Endothelial cell of umbilical vein (primary cell): ENCODE measurements around the gene WDR82. TPM values are rescaled to one million over a fixed set of nuclear protein-coding genes. Genes with fewer than 3 reads are reported as not detected.

Source experiments
- BruUV-seq: library from RNA; stranded (reverse); fragments of 400-500 nt; replicated peaks from 2 replicates; lab custom pipeline; 2021; lab: Mats Ljungman, UMichigan
- CTCF ChIA-PET: fragments of 300-600, 350-600 bp; sonication (Branson Sonifier 250); formaldehyde crosslinking; loops from one replicate; lab custom pipeline; 2021; ENCODE audit warnings: antibody characterized with exemption, inconsistent platforms; lab: Charles Lee
- POLR2A ChIA-PET: fragments of 300-600, 350-600 bp; sonication (Branson Sonifier 250); formaldehyde crosslinking; loops from one replicate; lab custom pipeline; 2021; ENCODE audit warnings: antibody characterized with exemption, inconsistent platforms; lab: Charles Lee
- DNase-seq: peaks from one replicate; pipeline ENCODE4 v3.0.0-alpha.2; 2011; ENCODE audit warnings: low read depth, low spot score
- FAIRE-seq: peaks from 2 replicates; lab custom pipeline; 2011; peaks lifted over from hg19 to GRCh38; lab: Jason Lieb, UNC
- H2AFZ ChIP-seq: 2 replicates; pipeline ENCODE4 v1.6.0; 2012; ENCODE audit warnings: low read depth, low read length, control low read depth, inconsistent platforms
- H3K27ac ChIP-seq: 2 replicates; pipeline ENCODE4 v1.5.1; 2011; ENCODE audit warnings: low read depth, mild to moderate bottlenecking, control low read depth, low read length, moderate library complexity; ENCODE audit not compliant: insufficient read depth
- H3K27me3 ChIP-seq, 2 experiments: 2 replicates each; pipeline versions ENCODE4 v1.6.0 to v1.6.1; 2011; ENCODE audit warnings: low read length in 2 of 2, mixed read lengths in 1 of 2; ENCODE audit not compliant: control insufficient read depth in 2 of 2, insufficient read depth in 2 of 2
- H3K36me3 ChIP-seq, 2 experiments: 2 replicates in 1 of 2; 3 replicates in 1 of 2; pipeline ENCODE4 v1.5.1; 2011; ENCODE audit warnings: low read length in 2 of 2, mild to moderate bottlenecking in 1 of 2, moderate library complexity in 1 of 2; ENCODE audit not compliant: control insufficient read depth in 2 of 2, insufficient read depth in 2 of 2; ENCODE audit errors: extremely low read depth in 1 of 2
- H3K4me1 ChIP-seq: 3 replicates; pipeline ENCODE4 v1.5.1; 2011; ENCODE audit warnings: mild to moderate bottlenecking, low read length; ENCODE audit not compliant: control insufficient read depth, insufficient read depth; ENCODE audit errors: extremely low read depth
- H3K4me2 ChIP-seq: 2 replicates; pipeline ENCODE4 v1.6.1; 2011; ENCODE audit warnings: low read length, control low read depth, mixed read lengths; ENCODE audit not compliant: insufficient read depth
- H3K4me3 ChIP-seq, 3 experiments: fragments of 200-600 bp in 1 of 3; sonication (generic), shearing (Covaris generic) in 1 of 3; replicated peaks in 1 of 3; 2 replicates each; pipeline ENCODE4 v1.5.1; 2011 to 2016; ENCODE audit warnings: control low read depth in 3 of 3, low read length in 3 of 3, mild to moderate bottlenecking in 2 of 3, inconsistent platforms in 1 of 3, low read depth in 1 of 3, moderate library complexity in 1 of 3; ENCODE audit not compliant: insufficient read depth in 1 of 3
- H3K79me2 ChIP-seq: 2 replicates; pipeline ENCODE4 v1.6.0; 2012; ENCODE audit warnings: low read length, inconsistent platforms; ENCODE audit not compliant: control insufficient read depth, insufficient read depth
- H3K9ac ChIP-seq: replicated peaks from 2 replicates; pipeline ENCODE3; 2011; ENCODE audit warnings: low read length, control low read depth; ENCODE audit not compliant: insufficient read depth; ENCODE audit errors: extremely low read depth
- H3K9me1 ChIP-seq: replicated peaks from 3 replicates; pipeline ENCODE4 v1.6.0; 2011; ENCODE audit warnings: mild to moderate bottlenecking, low read length; ENCODE audit not compliant: control insufficient read depth, insufficient read depth; ENCODE audit errors: extremely low read depth
- H3K9me3 ChIP-seq: replicated peaks from 2 replicates; pipeline ENCODE4 v1.5.1; 2012; ENCODE audit warnings: low read length, inconsistent platforms; ENCODE audit not compliant: control insufficient read depth, insufficient read depth
- H4K20me1 ChIP-seq: replicated peaks from 2 replicates; pipeline ENCODE3; 2011; ENCODE audit warnings: mild to moderate bottlenecking, low read length; ENCODE audit not compliant: control insufficient read depth, insufficient read depth; ENCODE audit errors: extremely low read depth
- CTCF ChIP-seq, 2 donors: IDR thresholded peaks; 1 replicate in 1 of 2; 2 replicates in 1 of 2; pipeline ENCODE4 v1.5.1; 2011; ENCODE audit warnings: low read length in 2 of 2, mild to moderate bottlenecking in 2 of 2, moderate library complexity in 2 of 2, control low read depth in 1 of 2, inconsistent platforms in 1 of 2, low read depth in 1 of 2; ENCODE audit not compliant: insufficient read depth in 1 of 2; ENCODE audit errors: extremely low read depth in 1 of 2
- EZH2 ChIP-seq: IDR thresholded peaks from 2 replicates; pipeline ENCODE4 v1.6.1; 2012; ENCODE audit warnings: borderline replicate concordance, low read depth, mild to moderate bottlenecking, moderate library complexity, low read length, inconsistent platforms; ENCODE audit not compliant: severe bottlenecking
- FOS ChIP-seq: IDR thresholded peaks from 2 replicates; pipeline ENCODE4 v1.6.1; 2011; ENCODE audit warnings: mild to moderate bottlenecking, low read length, moderate library complexity, borderline replicate concordance; ENCODE audit not compliant: insufficient read depth
- GATA2 ChIP-seq: IDR thresholded peaks from 2 replicates; pipeline ENCODE4 v1.7.0; 2011; ENCODE audit warnings: low read depth, mild to moderate bottlenecking, moderate library complexity, mixed read lengths, low read length; ENCODE audit not compliant: insufficient read length, insufficient read depth
- JUN ChIP-seq: IDR thresholded peaks from 2 replicates; pipeline ENCODE4 v1.6.1; 2011; ENCODE audit warnings: borderline replicate concordance, low read depth; ENCODE audit not compliant: insufficient read length, insufficient read depth
- MAX ChIP-seq: IDR thresholded peaks from 2 replicates; pipeline ENCODE4 v1.6.1; 2011; ENCODE audit not compliant: insufficient read depth, insufficient read length
- MYC ChIP-seq: IDR thresholded peaks from one replicate; pipeline ENCODE4 v1.6.1; 2011; ENCODE audit warnings: mild to moderate bottlenecking, low read depth, low read length
- POLR2A ChIP-seq: IDR thresholded peaks from 2 replicates; pipeline ENCODE4 v1.6.1; 2012; ENCODE audit warnings: low read depth, mild to moderate bottlenecking, control low read depth, low read length
- POLR2AphosphoS5 ChIP-seq: IDR thresholded peaks from 2 replicates; pipeline ENCODE4 v1.6.1; 2012; ENCODE audit warnings: low read depth, mild to moderate bottlenecking, control low read depth, low read length, moderate library complexity; ENCODE audit not compliant: insufficient read depth
- dilution Hi-C: fragments of 300-500 bp; cut with MboI; formaldehyde crosslinking; loops from one replicate; pipeline ENCODE4 v1.15.0; 2019; ENCODE audit warnings: low sequenced_read_pairs; ENCODE audit not compliant: extremely low pct_ligation_motif_present
- intact Hi-C: fragments of 100-400 bp; cut with micrococcal nuclease; formaldehyde crosslinking; loops from one replicate; pipeline ENCODE4 v1.10.0; 2022
- polyA plus RNA-seq, 4 experiments: library from polyadenylated mRNA; depleted of rRNA in 3 of 4; stranded (reverse) in 3 of 4; unstranded in 1 of 4; fragments of >200 nt; gene quantifications; 2 replicates each; pipeline versions ENCODE4 v1.2.1 to v1.2.3, GENCODE V29; 2011 to 2012; ENCODE audit warnings: missing spikeins in 1 of 4
- total RNA-seq: library from RNA; stranded (reverse); gene quantifications from 2 replicates; pipeline ENCODE4 v1.2.3, GENCODE V29; 2021

WDR82 gene
- total and polyA plus RNA-seq, 2 donors (not counting 3 experiments of a cell fraction or from before 2014, with no cell fraction given) = 39.9 to 71.3 TPM

- Histone ChIP-seq H3K9me3 (no peaks in the 10 kb centered on the region), H2AFZ (no peak overlapping the region), H3K36me3 (peaks cover 0 to 22% of the 10 kb centered on the region in 2 experiments), H3K4me3 (no peak overlapping the region), H3K79me2 (no peaks in the 10 kb centered on the region), H4K20me1 (no peaks in the 10 kb centered on the region), H3K9ac (no peak overlapping the region), H3K27ac (no peak overlapping the region), H3K4me1 (peaks cover 13% of the 10 kb centered on the region), H3K4me2 (no peak overlapping the region), H3K27me3 (no peaks in the 10 kb centered on the region), H3K9me1 (no peaks in the 10 kb centered on the region)
- DNase-seq = no peak
- ChIA-PET CTCF (interaction anchor here (1.2 to 2.4 kb wide), 3 partner anchors 11 to 30 kb away, joined by 3 to 12 read pairs (median 10); partner anchors contain the start of gene TWF2), POLR2A (no interaction called here)
- dilution Hi-C loops = no loop called here
- FAIRE-seq = no peak
- intact Hi-C loops = no loop called here
- TF ChIP-seq POLR2A = no peak
- no peak for TF ChIP-seq JUN
- TF ChIP-seq MAX = no peak
- no peak for TF ChIP-seq POLR2AphosphoS5
- no peak for TF ChIP-seq FOS
- no peak for TF ChIP-seq CTCF (IDR thresholded peaks at IDR 0.05; ENCODE audit: extremely low read depth in 1 of 2, insufficient read depth in 1 of 2, low read depth in 1 of 2, low read length in 2 of 2)
- no peak for TF ChIP-seq EZH2
- no peak for TF ChIP-seq GATA2
- TF ChIP-seq MYC = no peak
- no TSS peak for BruUV-seq
Observed at GRCh38 chr3:52250122-52250521, 28.3 kb downstream of the WDR82 start.
